Stomach (tissue), 4 donors: ENCODE measurements around the gene CEP85L.

Experiments
- EP300 ChIP-seq: sonication (generic); formaldehyde crosslinking; IDR thresholded peaks from one replicate; pipeline ENCODE4 v1.6.1; 2017; ENCODE audit warnings: antibody characterized with exemption
- POLR2A ChIP-seq, 4 donors: fragments of 450-650 bp; IDR thresholded peaks; one replicate each; pipeline ENCODE4 v1.6.1; 2016; ENCODE audit warnings: antibody characterized with exemption in 4 of 4, control low read depth in 2 of 4, mild to moderate bottlenecking in 1 of 4, moderate library complexity in 1 of 4

GRCh38 chr6:118544105-118544504, 107.3 kb downstream of the CEP85L start:
- TF ChIP-seq EP300 (no peak), POLR2A (IDR thresholded peaks at IDR 0.05) (no peak)
